Keratinocyte (primary cell): ENCODE data around the gene TANK. TPM values are rescaled to one million over a fixed set of nuclear protein-coding genes. Genes with fewer than 3 reads are reported as not detected.

ENCODE experiments used
- DNase-seq: peaks from one replicate; pipeline ENCODE4 v3.0.0-alpha.2; 2011; ENCODE audit warnings: low read depth, missing footprints, low spot score
- FAIRE-seq: peaks from 2 replicates; lab custom pipeline; 2011; peaks lifted over from hg19 to GRCh38; lab: Jason Lieb, UNC
- H2AFZ ChIP-seq: 2 replicates; pipeline ENCODE4 v1.6.0; 2012; ENCODE audit warnings: low read length, control low read depth, inconsistent platforms; ENCODE audit not compliant: control insufficient read depth
- H3K27ac ChIP-seq: 2 replicates; pipeline ENCODE4 v1.5.1; 2011; ENCODE audit warnings: low read length; ENCODE audit not compliant: control insufficient read depth, insufficient read depth
- H3K27me3 ChIP-seq: 3 replicates; pipeline ENCODE4 v1.6.0; 2011; ENCODE audit warnings: low read length; ENCODE audit not compliant: control insufficient read depth, insufficient read depth; ENCODE audit errors: extremely low read depth
- H3K36me3 ChIP-seq, 2 experiments: 2 replicates in 1 of 2; 3 replicates in 1 of 2; pipeline ENCODE4 v1.5.1; 2011; ENCODE audit warnings: low read length in 2 of 2, mild to moderate bottlenecking in 1 of 2; ENCODE audit not compliant: control insufficient read depth in 2 of 2, insufficient read depth in 2 of 2; ENCODE audit errors: extremely low read depth in 1 of 2
- H3K4me1 ChIP-seq: 3 replicates; pipeline ENCODE4 v1.5.1; 2011; ENCODE audit warnings: low read length; ENCODE audit not compliant: control insufficient read depth, insufficient read depth; ENCODE audit errors: extremely low read depth
- H3K4me2 ChIP-seq: 3 replicates; pipeline ENCODE4 v1.6.0; 2011; ENCODE audit warnings: low read depth, low read length; ENCODE audit not compliant: control insufficient read depth, insufficient read depth; ENCODE audit errors: extremely low read depth
- H3K4me3 ChIP-seq, 3 experiments: fragments of 200-600 bp in 1 of 3; sonication (generic) in 1 of 3; 2 replicates in 2 of 3; 3 replicates in 1 of 3; pipeline ENCODE4 v1.5.1; 2011 to 2016; ENCODE audit warnings: low read length in 3 of 3, mild to moderate bottlenecking in 3 of 3, control low read depth in 2 of 3, inconsistent platforms in 1 of 3, low read depth in 1 of 3, mixed read lengths in 1 of 3, mixed run types in 1 of 3, moderate library complexity in 1 of 3; ENCODE audit not compliant: control insufficient read depth in 2 of 3, insufficient read depth in 2 of 3; ENCODE audit errors: extremely low read depth in 1 of 3
- H3K79me2 ChIP-seq: 2 replicates; pipeline ENCODE4 v1.6.0; 2012; ENCODE audit warnings: low read length; ENCODE audit not compliant: control insufficient read depth, insufficient read depth
- H3K9ac ChIP-seq: 3 replicates; pipeline ENCODE4 v1.6.0; 2011; ENCODE audit warnings: low read length; ENCODE audit not compliant: control insufficient read depth, insufficient read depth; ENCODE audit errors: extremely low read depth
- H3K9me1 ChIP-seq: 3 replicates; pipeline ENCODE4 v1.6.0; 2011; ENCODE audit warnings: low read length; ENCODE audit not compliant: control insufficient read depth, insufficient read depth; ENCODE audit errors: extremely low read depth
- H3K9me3 ChIP-seq: 2 replicates; pipeline ENCODE4 v1.5.1; 2012; ENCODE audit warnings: low read depth, low read length; ENCODE audit not compliant: control insufficient read depth
- H4K20me1 ChIP-seq: 3 replicates; pipeline ENCODE4 v1.6.0; 2011; ENCODE audit warnings: low read length; ENCODE audit not compliant: control insufficient read depth, insufficient read depth; ENCODE audit errors: extremely low read depth
- EZH2 ChIP-seq: IDR thresholded peaks from one replicate; pipeline ENCODE4 v1.6.1; 2012; ENCODE audit warnings: inconsistent platforms, mild to moderate bottlenecking, low read length, moderate library complexity
- dilution Hi-C: fragments of 300-500 bp; cut with MboI; formaldehyde crosslinking; loops from one replicate; pipeline ENCODE4 v1.7.0; 2020; ENCODE audit warnings: low sequenced_read_pairs; ENCODE audit not compliant: extremely low pct_ligation_motif_present
- polyA plus RNA-seq, 5 experiments: library from polyadenylated mRNA; depleted of rRNA in 3 of 5; stranded (reverse) in 3 of 5; stranded (forward) in 1 of 5; unstranded in 1 of 5; fragments of >200 nt; gene quantifications; 1 replicate in 1 of 5; 2 replicates in 3 of 5; 3 replicates in 1 of 5; pipeline versions ENCODE4 v1.2.1 to v1.2.3, GENCODE V29; 2011 to 2012; ENCODE audit warnings: missing spikeins in 2 of 5, low read depth in 1 of 5, low replicate concordance in 1 of 5
- TF ChIP-seq, protein P1 (sequence below), 3 experiments: IDR thresholded peaks in 1 of 3; conservative IDR thresholded peaks in 1 of 3; optimal IDR thresholded peaks in 1 of 3; 2 replicates in 2 of 3; 3 replicates in 1 of 3; pipeline versions ENCODE3 to v1.5.1; 2011; ENCODE audit warnings: low read length in 3 of 3, mild to moderate bottlenecking in 3 of 3, moderate library complexity in 2 of 3, control low read depth in 1 of 3, inconsistent platforms in 1 of 3; ENCODE audit not compliant: insufficient read depth in 2 of 3; ENCODE audit errors: extremely low read depth in 1 of 3

Gene TANK
- polyA plus RNA-seq, 1 donor (not counting 4 experiments of a cell fraction or from before 2014, with no cell fraction given), result 47.2 TPM

DNA sequence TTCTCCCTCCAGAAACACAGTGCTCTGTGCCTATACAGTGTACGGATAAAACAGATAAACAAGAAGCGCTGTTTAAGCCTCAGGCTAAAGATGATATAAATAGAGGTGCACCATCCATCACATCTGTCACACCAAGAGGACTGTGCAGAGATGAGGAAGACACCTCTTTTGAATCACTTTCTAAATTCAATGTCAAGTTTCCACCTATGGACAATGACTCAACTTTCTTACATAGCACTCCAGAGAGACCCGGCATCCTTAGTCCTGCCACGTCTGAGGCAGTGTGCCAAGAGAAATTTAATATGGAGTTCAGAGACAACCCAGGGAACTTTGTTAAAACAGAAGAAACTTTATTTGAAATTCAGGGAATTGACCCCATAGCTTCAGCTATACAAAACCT, 70.7 kb downstream of the TANK start:
- Histone ChIP-seq H3K36me3 (peaks cover 3 to 6% of the 10 kb centered on the region in 2 experiments), H3K4me3 (no peak overlapping the region), H4K20me1 (no peaks in the 10 kb centered on the region), H3K27me3 (no peaks in the 10 kb centered on the region), H3K9ac (no peak overlapping the region), H2AFZ (no peak overlapping the region), H3K9me1 (no peaks in the 10 kb centered on the region), H3K79me2 (no peaks in the 10 kb centered on the region), H3K4me1 (no peaks in the 10 kb centered on the region), H3K9me3 (no peaks in the 10 kb centered on the region), H3K4me2 (no peak overlapping the region), H3K27ac (no peak overlapping the region)
- DNase-seq, result no peak
- TF ChIP-seq, protein P1, sequence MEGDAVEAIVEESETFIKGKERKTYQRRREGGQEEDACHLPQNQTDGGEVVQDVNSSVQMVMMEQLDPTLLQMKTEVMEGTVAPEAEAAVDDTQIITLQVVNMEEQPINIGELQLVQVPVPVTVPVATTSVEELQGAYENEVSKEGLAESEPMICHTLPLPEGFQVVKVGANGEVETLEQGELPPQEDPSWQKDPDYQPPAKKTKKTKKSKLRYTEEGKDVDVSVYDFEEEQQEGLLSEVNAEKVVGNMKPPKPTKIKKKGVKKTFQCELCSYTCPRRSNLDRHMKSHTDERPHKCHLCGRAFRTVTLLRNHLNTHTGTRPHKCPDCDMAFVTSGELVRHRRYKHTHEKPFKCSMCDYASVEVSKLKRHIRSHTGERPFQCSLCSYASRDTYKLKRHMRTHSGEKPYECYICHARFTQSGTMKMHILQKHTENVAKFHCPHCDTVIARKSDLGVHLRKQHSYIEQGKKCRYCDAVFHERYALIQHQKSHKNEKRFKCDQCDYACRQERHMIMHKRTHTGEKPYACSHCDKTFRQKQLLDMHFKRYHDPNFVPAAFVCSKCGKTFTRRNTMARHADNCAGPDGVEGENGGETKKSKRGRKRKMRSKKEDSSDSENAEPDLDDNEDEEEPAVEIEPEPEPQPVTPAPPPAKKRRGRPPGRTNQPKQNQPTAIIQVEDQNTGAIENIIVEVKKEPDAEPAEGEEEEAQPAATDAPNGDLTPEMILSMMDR (optimal IDR thresholded peaks at IDR 0.05 in 1 of 3, IDR thresholded peaks at IDR 0.05 in 1 of 3, conservative IDR thresholded peaks at IDR 0.05 in 1 of 3; ENCODE audit: extremely low read depth in 1 of 3, insufficient read depth in 2 of 3, low read length in 3 of 3), result no peak
- TF ChIP-seq EZH2, result no peak
- FAIRE-seq, result no peak
- dilution Hi-C loops, result no loop called here

GRCh38 chr2:161232571-161232970, 72.3 kb downstream of the TANK start:
- Histone ChIP-seq H3K9me1 (no peaks in the 10 kb centered on the region), H3K79me2 (no peaks in the 10 kb centered on the region), H4K20me1 (no peaks in the 10 kb centered on the region), H3K36me3 (peaks cover 1 to 6% of the 10 kb centered on the region in 2 experiments), H3K27me3 (no peaks in the 10 kb centered on the region), H3K4me3 (no peak overlapping the region), H3K9ac (no peak overlapping the region), H2AFZ (no peak overlapping the region), H3K27ac (no peak overlapping the region), H3K4me1 (peaks cover 6% of the 10 kb centered on the region), H3K4me2 (no peak overlapping the region), H3K9me3 (no peaks in the 10 kb centered on the region)
- TF ChIP-seq, protein P1 (optimal IDR thresholded peaks at IDR 0.05 in 1 of 3, IDR thresholded peaks at IDR 0.05 in 1 of 3, conservative IDR thresholded peaks at IDR 0.05 in 1 of 3; ENCODE audit: extremely low read depth in 1 of 3, insufficient read depth in 2 of 3, low read length in 3 of 3), result no peak
- no peak for TF ChIP-seq EZH2
- dilution Hi-C loops, result no loop called here
- DNase-seq (no peak), FAIRE-seq (no peak)
